ENCODE measurements around the gene LCN15. TPM values are rescaled to one million over a fixed set of nuclear protein-coding genes. Genes with fewer than 3 reads are reported as not detected.

The LCN15 gene
- total RNA-seq, 1 experiment from 2014 or later = not detected

GRCh38 chr9:136726118-136726517 lies 38.2 kb downstream of the LCN15 start:
- Histone ChIP-seq H2AFZ (no peak overlapping the region), H3K4me1 (replicated peaks; ENCODE audit: insufficient read depth) (peaks cover 27% of the 10 kb centered on the region), H3K9me3 (ENCODE audit: insufficient read depth, low read depth) (no peaks in the 10 kb centered on the region), H3K36me3 (ENCODE audit: low read depth) (peaks cover 34% of the 10 kb centered on the region), H3K79me2 (ENCODE audit: low read depth) (peaks cover 66% of the 10 kb centered on the region), H3K27ac (peak overlapping the region; percentile 17), H3K4me3 (peak overlapping the region; percentile 99; the same call in 1 of the 2 replicates), H3K27me3 (ENCODE audit: insufficient read depth, low read depth) (no peaks in the 10 kb centered on the region), H3K9me2 (ENCODE audit: insufficient read depth) (no peaks in the 10 kb centered on the region), H4K20me1 (ENCODE audit: insufficient read depth) (peaks cover 63% of the 10 kb centered on the region), H3F3A (ENCODE audit: insufficient read depth, low read depth) (peaks cover 76% of the 10 kb centered on the region), H3K4me2 (peak overlapping the region; percentile 98)
- ChIA-PET CTCF (interaction anchor here (0.8 kb wide), 1 partner anchor 32 kb away, joined by 3 read pairs; no protein-coding TSS in a partner anchor), POLR2A (ENCODE audit: unreplicated experiment) (interaction anchor here (0.6 to 0.8 kb wide), 2 partner anchors 50 to 54 kb away, joined by 4 read pairs; no protein-coding TSS in a partner anchor)
- intact Hi-C loops (cut with micrococcal nuclease; ENCODE audit: unreplicated experiment) = loop anchor here (2.0 to 10.0 kb wide), 2 partner anchors 31 to 51 kb away; no protein-coding TSS in a partner anchor
- TF ChIP-seq CTCF (conservative IDR thresholded peaks at IDR 0.05) (no peak), EZH2 (IDR thresholded peaks at IDR 0.05; ENCODE audit: low read depth) (no peak)
- DNase-seq = no peak
- no TSS peak for BruUV-seq (replicated peaks)

GRCh38 chr9:136725612-136726011 lies 38.7 kb downstream of the LCN15 start:
- ChIA-PET POLR2A (ENCODE audit: unreplicated experiment) (interaction anchor here (0.6 kb wide), 2 partner anchors 49 to 222 kb away, joined by 3 to 4 read pairs; no protein-coding TSS in a partner anchor), CTCF (no interaction called here)
- TF ChIP-seq EZH2 (IDR thresholded peaks at IDR 0.05; ENCODE audit: low read depth) = no peak
- TF ChIP-seq CTCF (conservative IDR thresholded peaks at IDR 0.05) = no peak
- Histone ChIP-seq H3K9me2 (ENCODE audit: insufficient read depth) (no peaks in the 10 kb centered on the region), H3K9me3 (ENCODE audit: insufficient read depth, low read depth) (no peaks in the 10 kb centered on the region), H2AFZ (no peak overlapping the region), H3K4me2 (peak overlapping the region; percentile 98), H3K4me3 (peak overlapping the region; percentile 99; the same call in 1 of the 2 replicates), H4K20me1 (ENCODE audit: insufficient read depth) (peaks cover 68% of the 10 kb centered on the region), H3K27me3 (ENCODE audit: insufficient read depth, low read depth) (no peaks in the 10 kb centered on the region), H3K36me3 (ENCODE audit: low read depth) (peaks cover 34% of the 10 kb centered on the region), H3F3A (ENCODE audit: insufficient read depth, low read depth) (peaks cover 79% of the 10 kb centered on the region), H3K4me1 (replicated peaks; ENCODE audit: insufficient read depth) (peaks cover 27% of the 10 kb centered on the region), H3K79me2 (ENCODE audit: low read depth) (peaks cover 61% of the 10 kb centered on the region), H3K27ac (peak overlapping the region; percentile 17; the same call in 1 of the 2 replicates)
- intact Hi-C loops (cut with micrococcal nuclease; ENCODE audit: unreplicated experiment) = loop anchor here (2.0 to 10.0 kb wide), 2 partner anchors 31 to 51 kb away; no protein-coding TSS in a partner anchor
- BruUV-seq (replicated peaks) = no TSS peak
- DNase-seq = no peak

GRCh38 chr9:136724772-136725171 lies 39.5 kb downstream of the LCN15 start:
- ChIA-PET POLR2A (ENCODE audit: unreplicated experiment) (no interaction called here), CTCF (no interaction called here)
- Histone ChIP-seq H4K20me1 (ENCODE audit: insufficient read depth) (peaks cover 72% of the 10 kb centered on the region), H3K36me3 (ENCODE audit: low read depth) (peaks cover 34% of the 10 kb centered on the region), H3K4me3 (no peak overlapping the region), H3K27ac (no peak overlapping the region), H3K9me3 (ENCODE audit: insufficient read depth, low read depth) (no peaks in the 10 kb centered on the region), H2AFZ (no peak overlapping the region), H3K27me3 (ENCODE audit: insufficient read depth, low read depth) (no peaks in the 10 kb centered on the region), H3K9me2 (ENCODE audit: insufficient read depth) (no peaks in the 10 kb centered on the region), H3K79me2 (ENCODE audit: low read depth) (peaks cover 53% of the 10 kb centered on the region), H3K4me1 (replicated peaks; ENCODE audit: insufficient read depth) (peaks cover 27% of the 10 kb centered on the region), H3F3A (ENCODE audit: insufficient read depth, low read depth) (peaks cover 75% of the 10 kb centered on the region), H3K4me2 (0 out of 2 replicates have a peak overlapping the region, but pooled peaks have one; percentile 7)
- intact Hi-C loops (cut with micrococcal nuclease; ENCODE audit: unreplicated experiment) = loop anchor here (10.0 kb wide), 1 partner anchor 50 kb away; no protein-coding TSS in a partner anchor
- DNase-seq = no peak
- BruUV-seq (replicated peaks) = no TSS peak
- TF ChIP-seq EZH2 (IDR thresholded peaks at IDR 0.05; ENCODE audit: low read depth) (no peak), CTCF (conservative IDR thresholded peaks at IDR 0.05) (no peak)
